Stimulated activated CD8-positive, alpha-beta memory T cell treated with anti-CD3 and anti-CD28 coated beads, Interleukin-12 subunit alpha, Interleukin-12 subunit beta, amount 100 ng/mL, for 24 hours (primary cell): ENCODE measurements around the gene CYTH1.

Source experiments
- DNase-seq: peaks from one replicate; pipeline ENCODE4 v3.0.0-alpha.2; 2020; ENCODE audit errors: extremely low read depth

The CYTH1 gene

DNA sequence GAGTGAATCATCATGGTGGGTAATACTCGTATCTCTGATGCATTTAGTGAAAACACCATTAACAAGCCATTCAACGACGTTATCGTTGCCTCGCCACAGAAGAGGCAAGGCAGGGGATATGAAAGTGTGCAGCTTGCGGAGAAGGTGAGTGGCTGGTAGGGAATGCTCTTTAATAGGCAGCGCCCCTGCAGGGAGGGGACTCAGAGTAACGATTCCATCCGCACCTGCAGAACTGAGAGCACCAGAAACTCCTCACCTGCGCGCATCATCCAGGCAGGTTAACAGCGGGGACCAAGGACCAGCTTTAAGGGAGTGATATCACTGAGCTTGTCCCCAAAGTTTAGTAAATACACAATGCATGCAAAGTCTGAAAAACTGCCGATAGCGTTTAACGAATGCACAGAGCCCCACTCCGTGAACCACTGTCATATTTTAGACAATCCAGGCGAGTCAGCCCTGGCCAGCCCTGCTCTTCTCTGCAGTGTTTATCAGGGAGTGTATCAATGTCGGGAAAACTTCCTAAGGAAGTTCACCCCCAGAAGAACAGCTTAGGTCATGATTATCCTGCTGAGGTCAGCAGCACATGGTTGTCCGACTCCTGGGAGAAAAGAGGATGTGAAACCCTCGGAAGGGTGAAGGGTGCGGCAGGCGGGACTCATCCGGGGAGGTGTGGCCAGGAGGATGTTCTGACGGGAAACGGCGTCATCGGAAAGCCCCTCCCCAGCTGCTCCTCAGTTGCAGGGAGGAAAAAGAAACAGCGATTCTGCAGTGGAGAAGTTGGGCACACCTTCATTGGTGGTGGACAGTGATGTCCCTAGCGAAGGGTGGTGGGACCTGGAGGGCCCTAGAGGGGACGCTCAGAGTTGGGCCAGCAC, 136.4 kb downstream of the CYTH1 start:
- DNase-seq: peak; percentile 12

DNA sequence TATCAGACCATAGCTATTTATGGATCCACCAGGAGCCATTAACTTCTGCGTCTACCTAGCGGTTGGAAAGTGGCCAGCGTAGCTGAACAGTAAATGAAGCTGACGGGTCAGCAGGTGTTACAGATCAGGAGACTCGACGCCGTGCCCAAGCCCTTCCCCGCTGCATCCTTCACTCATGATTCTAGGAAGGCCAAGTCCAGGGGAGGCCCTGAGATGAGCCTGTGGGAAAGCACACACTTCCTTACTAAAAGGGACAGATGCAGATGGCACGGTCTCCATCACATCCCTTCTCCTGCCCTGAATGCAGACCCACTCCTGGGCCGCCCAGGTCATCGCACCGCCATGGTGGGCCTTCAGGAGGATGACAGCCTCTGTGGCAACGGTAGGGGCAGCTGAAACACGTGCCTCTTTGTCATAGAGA, 137.1 kb downstream of the CYTH1 start:
- no peak for DNase-seq

DNA sequence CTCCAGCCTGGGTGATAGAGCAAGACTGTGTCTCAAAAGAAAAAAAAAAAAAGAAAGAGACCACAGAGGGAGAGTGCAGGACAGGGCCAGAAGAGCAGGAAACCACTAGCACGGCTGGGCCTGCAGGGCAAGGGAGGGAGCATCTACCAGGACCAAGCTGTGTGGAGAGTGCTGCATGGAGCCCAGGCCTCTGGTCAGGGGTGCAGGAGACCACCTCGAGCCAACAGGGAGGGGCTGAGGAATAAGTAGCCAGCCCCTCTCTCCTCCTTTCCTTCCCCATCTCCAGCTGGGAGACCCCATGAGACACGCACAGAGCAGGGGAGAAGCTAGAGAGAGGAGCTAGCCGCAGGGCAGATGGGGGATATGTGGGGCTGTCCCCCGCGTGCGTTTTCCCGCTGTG, 137.8 kb downstream of the CYTH1 start:
- DNase-seq: no peak

DNA sequence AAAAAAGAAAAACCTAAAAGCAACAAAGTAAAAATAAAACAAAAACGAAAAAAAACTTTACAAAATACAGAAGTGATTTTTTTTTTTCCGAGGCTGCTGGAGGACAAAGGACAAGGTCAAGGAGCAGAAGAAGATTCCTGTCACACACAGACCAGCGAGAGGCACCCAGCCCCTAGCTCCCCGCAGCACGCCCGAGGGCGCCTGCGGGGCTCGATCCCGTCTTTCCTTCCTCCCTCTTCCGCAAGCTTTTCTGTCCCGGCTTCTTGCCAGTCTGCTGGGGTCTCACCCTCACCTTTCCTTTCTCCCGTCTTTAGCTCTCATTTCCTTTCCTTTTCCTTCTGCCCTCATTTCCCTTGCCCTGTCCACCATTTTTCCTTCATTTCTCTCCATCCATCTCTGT, 138.7 kb downstream of the CYTH1 start:
- no peak for DNase-seq

DNA sequence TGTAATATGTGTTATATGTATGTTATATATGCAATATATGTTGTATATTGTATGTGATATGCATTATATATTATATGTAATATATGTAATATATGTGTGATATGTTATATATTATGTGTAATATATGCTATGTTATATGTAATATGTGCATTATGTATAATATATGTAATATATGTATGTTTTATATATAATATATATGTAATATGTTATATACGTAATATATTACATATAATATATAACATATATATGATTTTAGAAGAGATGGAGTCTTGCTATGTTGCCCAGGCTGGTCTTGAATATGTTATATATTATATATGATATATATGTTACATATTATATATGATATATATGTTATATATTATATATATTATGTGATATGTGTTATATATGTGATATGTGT, 139.4 kb downstream of the CYTH1 start:
- DNase-seq: no peak

DNA sequence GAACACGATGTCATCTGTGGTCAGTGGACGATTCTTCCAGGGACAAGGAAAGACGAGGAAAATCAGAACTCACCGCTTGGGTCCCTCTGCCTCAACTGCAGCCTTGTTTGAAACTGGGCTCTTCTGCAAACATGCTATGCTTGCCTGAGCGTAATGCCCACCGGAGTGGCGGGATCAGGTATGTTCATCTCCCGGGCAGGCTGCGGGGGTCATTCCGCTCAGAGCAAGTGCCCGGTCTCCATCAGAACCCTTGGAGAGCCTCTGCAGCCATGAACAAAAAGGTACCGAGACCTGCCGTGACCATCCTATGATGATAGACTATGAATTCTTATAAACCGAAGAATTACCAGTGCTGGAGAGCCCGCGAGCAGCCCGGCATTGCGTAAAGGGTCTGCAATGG, 140.4 kb downstream of the CYTH1 start:
- no peak for DNase-seq

DNA sequence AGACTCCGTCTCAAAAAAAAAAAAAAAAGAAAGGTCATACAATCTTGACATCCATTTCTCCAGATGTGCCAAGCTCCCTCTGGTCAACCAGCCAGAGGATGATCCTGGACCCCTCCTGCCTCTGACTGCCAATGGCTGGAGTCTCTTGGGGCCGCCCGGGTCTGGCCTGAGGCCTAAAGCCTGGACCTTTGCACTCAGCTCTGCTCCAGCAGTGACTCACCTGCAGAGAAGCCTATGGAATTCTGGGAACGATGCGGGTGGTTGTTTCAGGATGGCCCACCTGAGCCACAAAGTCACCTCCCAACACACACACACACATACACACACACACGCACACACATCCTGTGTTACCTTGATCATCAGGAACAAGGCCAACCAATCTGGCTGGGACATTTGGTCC, 140.8 kb downstream of the CYTH1 start:
- DNase-seq: no peak

DNA sequence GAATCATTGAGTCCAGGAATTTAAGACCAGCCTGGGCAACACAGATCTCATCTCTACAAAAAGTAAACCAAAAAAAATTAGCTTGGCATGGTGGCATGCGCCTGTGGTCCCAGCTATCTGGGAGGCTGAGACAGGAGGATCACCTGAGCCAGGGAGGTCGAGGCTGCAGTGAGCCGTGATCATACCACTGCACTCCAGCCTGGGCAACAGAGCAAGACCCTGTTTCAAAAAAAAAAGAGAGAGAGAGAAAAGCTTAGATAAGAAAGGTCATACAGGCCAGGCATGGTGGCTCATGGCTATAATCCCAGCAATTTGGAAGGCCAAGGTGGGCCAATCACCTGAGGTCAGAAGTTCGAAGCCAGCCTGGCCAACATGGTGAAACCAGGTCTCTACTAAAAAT, 141.4 kb downstream of the CYTH1 start:
- DNase-seq: no peak

DNA sequence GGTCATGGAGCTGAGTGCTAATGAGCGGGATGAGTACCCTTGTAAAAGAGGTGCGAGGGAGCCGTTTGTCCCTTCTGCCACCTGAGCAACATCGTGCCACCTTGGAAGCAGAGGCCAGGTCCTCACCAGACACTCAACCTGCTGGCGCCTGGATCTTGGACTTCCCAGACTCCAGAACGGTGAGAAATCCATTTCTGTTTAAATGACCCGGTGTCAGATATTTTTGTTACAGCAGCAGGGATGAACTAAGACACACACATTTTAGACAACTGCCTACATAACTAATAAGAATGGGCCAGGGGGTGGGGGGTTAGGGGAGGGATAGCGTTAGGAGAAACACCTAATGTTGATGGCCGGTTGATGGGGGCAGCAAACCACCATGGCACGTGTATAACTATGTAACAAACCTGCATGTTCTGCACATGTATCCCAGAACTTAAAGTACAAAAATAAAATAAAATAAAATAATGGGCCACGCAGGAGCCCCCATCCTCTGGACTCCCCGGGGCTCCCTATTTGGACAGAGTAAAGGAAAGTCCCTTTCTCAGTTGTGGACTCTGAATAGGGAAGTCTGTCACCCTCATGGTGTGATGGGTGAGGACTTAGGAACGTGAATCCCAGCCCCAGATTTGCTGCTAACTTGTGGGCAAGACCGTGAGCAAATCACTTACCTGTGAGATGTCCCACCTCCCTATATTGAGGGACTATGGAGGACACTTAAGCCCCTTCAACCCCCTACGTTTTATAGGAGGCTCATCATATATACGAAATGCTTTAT, 144.2 kb downstream of the CYTH1 start:
- no peak for DNase-seq

DNA sequence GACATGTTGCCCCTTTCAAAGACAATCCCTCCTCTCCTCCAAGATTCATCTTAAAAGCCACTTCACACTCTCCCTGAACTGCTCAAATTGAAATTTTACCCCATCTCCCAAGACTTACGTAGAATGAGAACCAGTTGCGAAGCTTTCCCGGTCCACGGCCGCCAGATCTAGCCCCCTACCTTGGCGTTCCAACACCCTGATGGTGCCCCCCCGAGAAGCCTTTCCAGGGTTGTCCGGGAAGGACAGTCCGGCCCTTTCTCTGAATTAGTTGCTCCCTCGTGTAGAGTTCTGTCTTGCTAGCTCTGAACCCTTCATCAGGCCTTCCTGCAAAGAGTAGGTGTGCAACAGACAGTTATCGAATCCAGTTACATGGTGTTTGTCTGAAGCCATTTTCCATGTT, 144.9 kb downstream of the CYTH1 start:
- DNase-seq: no peak

DNA sequence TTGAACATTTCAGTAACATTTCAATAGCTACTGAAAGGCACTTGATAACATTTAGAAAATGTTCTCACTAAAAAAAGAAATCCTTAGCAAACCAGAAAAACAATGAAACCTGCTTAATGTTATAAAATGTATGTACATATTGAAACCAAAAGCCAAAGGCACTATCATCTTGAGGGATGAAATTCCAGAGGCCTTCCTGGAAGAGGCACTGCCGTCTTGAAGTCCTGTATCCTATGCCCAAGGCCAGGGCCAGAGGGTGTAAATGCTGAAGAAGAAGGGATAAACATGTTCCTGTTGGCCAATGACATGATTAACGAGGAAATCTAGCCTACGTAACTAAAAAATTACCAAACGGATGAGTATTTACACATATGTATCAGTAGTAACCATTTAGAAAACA, 147.9 kb downstream of the CYTH1 start:
- DNase-seq: no peak

DNA sequence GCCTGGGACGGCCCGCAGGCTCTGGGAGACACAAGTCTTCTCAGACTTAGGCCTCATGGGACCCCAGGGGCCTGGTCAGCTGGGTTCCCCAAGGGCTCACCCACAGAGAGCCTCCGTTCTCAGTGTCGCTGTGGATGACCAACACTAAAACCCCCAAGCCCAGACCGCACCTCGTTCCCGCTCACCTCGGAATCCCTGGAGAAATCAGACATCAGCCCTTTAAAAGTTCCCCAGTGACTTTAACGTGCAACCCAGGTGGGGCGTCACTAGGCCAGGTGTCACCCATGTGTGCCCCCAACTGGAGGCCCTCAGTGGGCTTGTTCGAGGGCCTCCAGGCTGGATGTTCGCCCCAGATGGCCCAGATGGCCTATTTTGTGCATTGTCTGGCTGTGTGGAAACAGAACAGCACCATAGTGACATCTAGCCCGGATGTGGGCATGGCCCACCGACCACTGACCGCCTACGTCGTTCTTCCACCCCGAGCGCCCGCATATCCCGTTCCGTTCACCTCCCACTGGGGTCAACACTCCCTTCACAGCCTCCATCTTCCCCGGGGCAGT, 152.6 kb downstream of the CYTH1 start:
- DNase-seq: no peak

DNA sequence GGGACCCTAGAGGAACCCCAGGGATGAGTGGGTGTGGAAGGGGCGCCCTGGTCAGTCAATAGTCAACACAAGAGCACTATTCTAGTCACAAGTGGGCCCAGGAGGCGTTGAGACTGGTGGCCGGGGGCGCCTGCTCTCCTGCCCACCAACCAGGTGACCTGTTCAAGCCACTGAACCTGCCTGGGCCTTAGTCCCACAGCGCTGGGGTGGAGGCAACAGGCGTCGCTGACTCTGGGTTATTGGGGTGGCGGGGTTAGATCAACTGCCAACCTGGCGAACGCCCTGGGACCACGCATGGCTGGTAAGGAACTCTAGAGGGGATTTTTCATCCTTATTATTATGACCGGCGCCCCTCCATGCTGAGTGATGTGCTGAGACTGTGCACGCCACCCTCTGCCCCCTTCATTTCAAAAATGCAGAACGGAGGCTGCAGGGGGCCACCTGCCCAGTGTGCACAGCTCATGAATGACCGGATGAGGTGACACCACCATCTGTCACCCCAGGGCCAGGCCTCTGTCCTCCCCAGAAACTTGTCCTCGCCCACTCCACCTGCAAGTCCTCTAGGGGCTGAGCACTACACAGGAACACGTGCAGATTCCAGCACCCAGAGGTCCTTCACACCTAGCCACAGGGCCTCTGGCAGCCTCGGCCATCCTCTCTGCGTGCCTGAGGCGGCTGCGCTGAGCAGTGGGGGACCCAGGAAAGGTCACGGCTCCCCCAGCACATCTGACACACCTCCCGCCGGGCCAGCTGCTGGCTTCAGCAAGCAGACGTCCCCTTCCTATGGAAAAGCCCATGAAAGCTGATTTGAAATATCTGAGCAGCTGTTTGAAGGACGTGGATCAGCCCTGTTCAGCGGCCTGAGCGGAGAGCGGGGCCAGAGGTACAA, 153.3 kb downstream of the CYTH1 start:
- DNase-seq: no peak

DNA sequence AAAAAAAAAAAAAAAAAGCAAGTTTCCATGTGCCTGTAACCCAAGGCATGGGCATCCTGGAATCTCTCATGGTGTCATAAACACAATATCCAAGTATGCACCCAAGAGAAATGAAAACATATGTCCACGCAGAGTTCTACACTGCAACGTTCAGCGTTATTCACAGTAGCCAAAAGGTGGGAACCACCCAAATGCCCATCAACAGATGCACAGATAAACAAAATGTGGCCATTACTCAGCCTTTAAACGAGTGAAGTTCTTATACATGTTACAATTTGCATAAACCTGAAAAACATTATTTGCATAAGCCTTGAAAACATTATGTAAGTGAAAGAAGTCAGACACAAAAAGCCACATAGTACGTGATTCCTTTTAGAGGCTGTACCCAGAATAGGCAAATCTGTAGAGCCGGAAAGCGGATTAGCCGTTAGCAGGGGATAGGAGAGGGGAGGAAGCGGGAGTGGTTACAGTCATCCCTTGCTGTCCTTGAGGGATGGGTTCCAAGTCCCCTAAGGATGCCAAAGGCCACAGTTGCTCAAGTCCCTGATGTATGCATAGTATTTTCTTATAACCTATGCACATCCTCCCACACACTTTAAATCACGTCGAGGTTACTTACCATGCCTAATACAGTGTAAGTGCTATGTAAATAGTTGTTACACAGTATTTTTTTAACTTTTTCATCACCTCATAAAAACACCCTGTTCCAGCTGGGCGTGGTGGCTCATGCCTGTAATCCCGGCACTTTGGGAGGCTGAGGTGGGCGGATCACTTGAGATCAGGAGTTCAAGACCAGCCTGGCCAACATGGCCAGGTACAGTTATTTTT, 157.5 kb downstream of the CYTH1 start:
- DNase-seq: no peak
